ENCODE data around the gene HIC2.
A peak's percentile ranks its signal among the peaks of the same experiment; 100 is the strongest.
"Not testable (repeated sequence)": the region's sequence is repeated elsewhere in the genome, so short reads cannot be mapped to it uniquely, and the experiment has no call there.

HIC2 gene, protein sequence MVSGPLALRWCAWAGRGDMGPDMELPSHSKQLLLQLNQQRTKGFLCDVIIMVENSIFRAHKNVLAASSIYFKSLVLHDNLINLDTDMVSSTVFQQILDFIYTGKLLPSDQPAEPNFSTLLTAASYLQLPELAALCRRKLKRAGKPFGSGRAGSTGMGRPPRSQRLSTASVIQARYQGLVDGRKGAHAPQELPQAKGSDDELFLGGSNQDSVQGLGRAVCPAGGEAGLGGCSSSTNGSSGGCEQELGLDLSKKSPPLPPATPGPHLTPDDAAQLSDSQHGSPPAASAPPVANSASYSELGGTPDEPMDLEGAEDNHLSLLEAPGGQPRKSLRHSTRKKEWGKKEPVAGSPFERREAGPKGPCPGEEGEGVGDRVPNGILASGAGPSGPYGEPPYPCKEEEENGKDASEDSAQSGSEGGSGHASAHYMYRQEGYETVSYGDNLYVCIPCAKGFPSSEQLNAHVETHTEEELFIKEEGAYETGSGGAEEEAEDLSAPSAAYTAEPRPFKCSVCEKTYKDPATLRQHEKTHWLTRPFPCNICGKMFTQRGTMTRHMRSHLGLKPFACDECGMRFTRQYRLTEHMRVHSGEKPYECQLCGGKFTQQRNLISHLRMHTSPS

DNA sequence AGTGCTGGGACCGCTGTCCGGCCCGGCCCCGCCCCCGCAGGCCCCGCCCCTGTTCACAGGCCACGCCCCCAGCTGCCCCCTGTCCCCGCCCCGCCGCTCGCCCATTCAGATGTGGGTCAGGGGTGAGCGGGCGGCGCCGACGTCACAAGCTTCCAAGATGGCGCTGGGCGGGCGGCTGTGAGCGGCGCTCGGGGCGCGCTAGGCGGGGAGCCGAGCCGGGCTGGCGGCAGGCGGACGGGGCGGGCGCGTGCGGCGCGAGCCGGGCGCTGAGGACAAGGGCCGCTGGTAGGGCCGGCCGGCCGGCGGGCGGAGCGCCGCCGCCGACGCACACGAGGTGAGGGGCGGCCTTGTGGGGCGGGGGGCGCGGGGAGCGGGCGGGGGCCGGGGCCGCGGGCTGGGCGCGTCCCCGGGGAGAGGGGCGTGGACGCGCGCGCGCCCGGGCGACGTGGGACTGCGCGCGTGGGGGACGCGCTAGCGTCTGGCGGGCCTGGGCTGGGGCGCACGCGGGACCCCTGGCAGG is at the start of gene HIC2:
Gene HIC2 (plus strand): TSS at position 145 of the 520 bp plus-strand sequence. CDS start 25,461 bp downstream, outside the sequence.
- DNase-seq: not testable (repeated sequence)

DNA sequence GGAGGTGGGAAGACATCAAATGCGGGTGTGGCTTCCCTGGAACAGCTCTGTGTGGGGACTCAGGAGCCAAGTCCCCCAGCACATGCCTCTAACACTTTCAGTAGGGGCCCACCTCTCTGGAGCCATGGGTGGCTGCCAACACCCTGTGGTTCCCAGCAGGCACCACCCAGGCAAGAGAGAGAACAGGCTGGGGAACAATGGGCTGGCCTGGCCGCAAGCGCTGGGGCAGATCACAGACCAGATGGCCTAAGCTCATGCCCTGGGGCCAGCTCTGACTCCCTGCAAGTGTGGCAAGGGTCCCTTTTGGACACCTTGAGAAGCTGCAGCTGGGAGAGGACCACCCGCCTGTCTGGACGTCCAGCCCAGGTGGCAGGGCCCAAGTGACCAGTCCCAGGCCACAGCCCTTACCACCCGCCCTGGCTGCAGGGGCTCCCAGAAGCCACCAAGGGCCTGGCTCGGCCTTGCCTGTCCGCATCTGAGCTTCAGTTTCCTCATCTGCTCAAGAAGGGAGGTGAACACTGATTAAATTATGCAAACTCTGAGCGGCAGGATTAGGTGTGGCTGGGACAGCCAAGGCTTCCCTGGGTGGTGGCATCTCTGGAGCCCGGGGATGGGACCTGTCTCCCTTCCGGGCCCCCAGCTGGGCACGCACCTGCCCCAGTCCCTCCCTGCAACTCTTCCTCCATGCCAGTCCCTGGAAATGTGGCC is 48.4 kb upstream of the HIC2 start:
- DNase-seq: not testable (repeated sequence)

DNA sequence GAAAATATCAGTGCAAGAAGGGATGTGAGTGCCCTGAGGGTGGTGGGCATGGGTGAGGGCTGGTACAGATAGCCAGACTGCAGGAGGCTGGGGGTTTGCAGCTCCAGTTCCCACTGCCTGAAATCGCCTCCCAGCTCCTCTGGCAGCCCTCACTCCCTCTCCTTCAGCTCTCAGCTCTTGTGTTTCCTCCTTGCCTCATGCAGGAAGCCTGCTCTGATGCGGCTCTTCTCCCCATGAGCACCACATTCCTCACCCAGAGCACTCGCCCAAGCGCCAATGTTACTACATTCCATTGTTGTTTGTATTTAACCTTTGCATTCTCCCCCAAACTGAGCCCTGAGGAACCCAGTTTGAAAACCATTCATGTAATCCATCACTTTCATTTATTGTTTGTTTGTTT is 41.3 kb upstream of the HIC2 start:
- DNase-seq: not testable (repeated sequence)

DNA sequence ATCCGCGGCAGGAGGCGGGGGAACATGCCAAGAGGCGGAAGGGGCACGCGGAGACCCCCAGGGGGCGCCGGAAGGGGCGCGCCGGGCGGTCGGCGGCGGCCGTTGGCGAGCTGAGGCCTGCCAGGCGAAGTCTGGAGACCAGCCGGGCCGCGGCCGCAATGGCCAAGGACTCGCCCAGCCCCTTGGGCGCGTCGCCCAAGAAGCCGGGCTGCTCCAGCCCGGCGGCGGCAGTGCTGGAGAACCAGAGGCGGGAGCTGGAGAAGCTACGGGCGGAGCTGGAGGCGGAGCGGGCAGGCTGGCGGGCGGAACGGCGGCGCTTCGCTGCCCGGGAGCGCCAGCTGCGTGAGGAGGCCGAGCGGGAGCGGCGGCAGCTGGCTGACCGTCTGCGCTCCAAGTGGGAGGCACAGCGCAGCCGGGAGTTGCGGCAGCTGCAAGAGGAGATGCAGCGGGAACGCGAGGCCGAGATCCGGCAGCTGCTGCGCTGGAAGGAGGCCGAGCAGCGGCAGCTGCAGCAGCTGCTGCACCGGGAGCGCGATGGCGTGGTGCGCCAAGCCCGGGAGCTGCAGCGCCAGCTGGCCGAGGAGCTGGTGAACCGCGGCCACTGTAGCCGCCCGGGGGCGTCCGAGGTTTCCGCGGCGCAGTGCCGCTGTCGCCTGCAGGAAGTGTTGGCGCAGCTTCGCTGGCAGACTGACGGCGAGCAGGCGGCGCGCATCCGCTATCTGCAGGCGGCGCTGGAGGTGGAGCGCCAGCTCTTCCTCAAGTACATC is 33.3 kb upstream of the HIC2 start, which contains the start of gene RIMBP3B:
Gene RIMBP3B (plus strand): TSS at position 51 of the 767 bp plus-strand sequence. CDS start 108 bp downstream, at position 159.
- not testable (repeated sequence) for DNase-seq

DNA sequence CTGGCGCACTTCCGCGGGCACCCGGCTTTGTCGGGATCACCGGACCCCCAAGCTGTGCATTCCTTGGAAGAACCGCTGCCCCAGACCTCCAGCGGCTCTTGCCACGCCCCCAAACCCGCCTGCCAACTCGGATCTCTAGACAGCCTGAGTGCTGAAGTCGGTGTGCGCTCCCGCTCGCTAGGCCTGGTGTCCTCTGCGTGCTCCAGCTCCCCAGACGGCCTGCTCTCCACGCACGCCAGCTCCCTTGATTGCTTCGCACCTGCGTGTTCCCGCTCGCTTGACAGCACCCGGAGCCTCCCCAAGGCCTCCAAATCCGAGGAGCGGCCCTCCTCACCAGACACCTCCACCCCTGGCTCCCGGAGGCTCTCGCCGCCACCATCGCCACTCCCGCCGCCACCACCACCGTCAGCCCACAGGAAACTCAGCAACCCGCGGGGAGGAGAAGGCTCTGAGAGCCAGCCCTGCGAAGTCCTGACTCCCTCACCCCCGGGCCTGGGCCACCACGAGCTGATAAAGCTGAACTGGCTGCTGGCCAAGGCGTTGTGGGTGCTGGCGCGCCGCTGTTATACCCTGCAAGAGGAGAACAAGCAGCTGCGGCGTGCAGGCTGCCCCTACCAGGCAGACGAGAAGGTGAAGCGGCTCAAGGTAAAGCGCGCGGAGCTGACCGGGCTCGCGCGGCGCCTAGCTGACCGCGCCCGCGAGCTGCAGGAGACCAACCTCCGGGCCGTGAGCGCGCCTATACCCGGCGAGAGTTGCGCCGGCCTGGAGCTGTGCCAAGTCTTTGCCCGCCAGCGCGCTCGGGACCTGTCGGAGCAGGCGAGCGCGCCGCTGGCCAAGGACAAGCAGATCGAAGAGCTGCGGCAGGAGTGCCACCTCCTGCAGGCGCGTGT is 32.5 kb upstream of the HIC2 start:
- DNase-seq: not testable (repeated sequence)

DNA sequence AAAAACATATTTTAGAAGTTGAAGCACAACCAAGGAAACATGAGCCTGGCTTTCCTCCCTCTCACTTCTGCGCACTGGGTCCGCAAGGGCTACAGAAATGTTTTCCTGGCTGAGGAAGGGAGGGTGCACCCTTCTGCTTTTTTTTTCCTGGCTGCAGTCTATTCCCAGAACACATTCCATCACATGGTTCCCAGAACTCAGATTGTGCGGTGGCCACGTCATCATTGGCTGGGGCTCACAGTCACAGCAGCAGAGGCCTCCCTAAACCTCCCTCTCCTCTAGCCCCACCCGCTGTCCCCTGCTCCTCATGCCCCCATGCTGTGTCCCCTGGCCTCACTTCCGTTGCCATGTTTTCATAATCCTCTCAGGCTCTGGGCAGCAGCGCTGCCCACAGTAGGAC is 27.7 kb upstream of the HIC2 start:
- not testable (repeated sequence) for DNase-seq

DNA sequence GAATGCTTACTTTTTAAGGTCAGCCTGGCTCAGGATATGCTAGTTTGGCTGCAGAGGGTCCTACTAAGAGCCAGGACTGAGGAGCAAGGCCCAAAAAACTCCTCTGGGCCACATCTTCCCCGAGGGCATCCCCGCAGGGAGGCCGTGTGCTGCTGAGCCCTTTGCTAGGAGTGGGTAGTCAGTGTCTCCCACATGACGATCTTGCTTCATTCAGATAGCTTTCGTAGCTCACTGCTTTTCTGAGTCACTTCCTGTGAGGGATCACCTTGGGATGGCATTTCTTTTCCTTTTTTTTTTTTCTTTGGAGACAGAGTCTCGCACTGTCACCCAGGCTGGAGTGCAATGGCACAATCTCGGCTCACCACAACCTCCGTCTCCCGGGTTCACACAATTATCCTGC is 27.2 kb upstream of the HIC2 start:
- not testable (repeated sequence) for DNase-seq

DNA sequence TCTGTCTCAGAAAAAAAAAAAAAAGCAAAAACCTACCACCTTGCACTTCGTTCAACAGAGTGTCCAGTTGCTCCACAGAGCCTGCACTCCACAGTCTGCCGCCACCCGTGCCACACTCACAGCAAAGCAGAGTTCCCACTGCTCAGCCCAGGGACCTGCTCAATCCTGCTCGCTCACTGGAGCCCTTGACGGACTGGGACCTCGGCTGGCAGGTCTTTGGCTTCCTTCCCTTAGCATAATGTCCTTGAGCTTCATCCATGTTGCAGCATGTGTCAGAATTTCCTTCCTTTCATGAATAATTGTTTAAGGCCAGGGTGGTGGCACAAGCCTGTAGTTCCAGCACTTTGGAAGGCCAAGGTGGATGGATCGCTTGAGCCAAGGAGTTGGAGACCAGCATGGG is 22.6 kb upstream of the HIC2 start:
- DNase-seq: not testable (repeated sequence)

DNA sequence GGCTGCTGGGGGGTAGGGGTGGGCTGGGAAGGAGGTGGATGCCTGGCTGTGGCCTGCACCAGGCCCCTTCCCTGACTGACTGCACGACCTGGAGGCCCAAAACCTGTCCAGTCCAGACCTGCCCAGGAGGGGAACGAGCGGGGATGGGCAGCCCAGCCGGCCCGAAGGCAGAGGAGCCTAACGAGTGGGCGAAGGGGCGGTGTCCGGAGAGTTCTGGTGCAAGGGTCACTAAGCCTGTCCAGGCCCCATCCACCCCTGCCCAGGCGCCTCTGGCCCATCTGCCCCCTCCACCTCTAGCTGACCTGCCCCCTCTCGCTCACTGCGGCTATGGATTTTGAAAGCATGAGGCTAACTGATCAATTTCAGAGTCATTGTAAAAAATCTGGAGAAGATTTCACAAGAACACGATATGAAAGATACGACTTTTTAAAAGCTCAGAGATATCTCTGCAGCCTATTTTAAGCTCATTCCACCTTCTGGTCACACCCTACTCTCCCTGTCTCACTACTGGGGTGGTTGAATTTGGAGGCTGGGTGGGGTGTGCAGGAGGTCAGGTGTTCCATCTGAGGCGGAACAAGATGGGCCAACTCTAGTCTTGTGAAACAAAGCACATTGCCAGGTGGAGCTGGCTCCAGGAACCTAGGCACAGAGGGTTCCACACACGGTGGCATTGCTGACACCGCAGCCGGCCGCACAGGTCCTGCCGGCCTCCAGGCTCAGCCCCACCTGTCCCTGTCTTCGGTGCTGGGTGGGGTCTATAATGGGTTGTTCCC is 15.8 kb upstream of the HIC2 start:
- DNase-seq: not testable (repeated sequence)

DNA sequence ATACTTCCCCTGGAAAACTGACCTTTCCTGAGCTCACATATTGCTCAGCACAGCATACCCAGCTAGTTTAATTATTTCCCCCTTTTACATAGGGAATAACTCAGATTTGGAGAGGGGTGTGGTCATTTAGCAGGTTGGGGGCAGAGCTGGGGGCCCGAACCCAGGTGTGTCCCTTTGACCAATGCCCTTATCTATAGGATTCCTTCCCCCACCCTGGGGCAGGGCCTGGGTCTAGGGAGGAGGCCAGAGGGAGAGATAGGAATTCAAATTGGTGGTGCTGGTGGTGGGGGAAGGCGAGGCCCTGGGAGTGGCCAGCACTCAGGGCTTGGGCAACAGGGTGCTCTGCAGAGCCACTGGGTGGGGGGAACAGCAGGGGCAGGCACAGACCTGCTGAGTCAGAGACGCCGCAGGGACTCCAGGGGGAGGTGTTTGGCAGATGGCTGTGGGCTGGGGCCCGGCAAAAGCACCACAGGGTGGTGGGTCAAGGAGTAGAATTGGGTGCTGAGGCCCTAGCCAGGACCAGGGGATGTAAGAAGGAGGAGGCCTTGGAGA is 14.3 kb upstream of the HIC2 start:
- DNase-seq: not testable (repeated sequence)

DNA sequence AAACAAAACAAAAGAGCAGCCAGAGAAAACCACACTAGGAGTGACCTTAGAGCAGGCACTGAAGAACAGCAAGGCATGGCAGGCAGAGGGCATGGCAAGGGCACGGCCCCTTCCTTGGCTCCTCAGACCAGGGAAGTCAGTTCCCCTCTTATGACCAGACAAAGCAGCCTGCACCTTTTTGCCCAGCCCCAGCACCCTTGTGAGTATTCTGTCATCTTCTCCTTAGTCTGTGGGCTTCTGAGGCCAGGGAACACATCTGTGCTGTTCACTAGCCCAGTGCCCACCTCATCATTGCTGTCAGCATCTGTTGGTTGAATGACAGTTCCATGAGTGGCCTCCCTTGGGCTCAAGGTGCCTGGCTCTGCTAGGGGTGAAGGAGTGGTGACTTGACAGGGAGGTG is 10.0 kb upstream of the HIC2 start:
- DNase-seq: not testable (repeated sequence)

DNA sequence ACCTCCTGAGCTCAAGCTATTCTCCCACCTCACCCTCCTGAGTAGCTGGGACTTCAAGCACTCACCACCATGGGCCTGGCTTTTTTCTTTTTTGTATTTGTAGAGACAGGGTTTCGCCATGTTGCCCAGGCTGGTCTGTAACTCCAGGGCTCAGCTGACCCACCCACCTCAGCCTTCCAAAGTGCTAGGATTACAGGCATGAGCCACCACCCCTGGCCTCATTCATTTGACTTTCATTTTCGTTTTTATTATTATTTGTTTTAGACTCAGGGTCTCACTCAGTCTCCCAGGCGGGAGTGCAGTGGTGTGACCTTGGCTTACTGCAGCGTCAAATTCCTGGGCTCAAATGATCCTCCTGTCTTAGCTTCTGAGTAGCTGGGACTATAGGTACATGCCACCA is 9.4 kb upstream of the HIC2 start:
- DNase-seq: not testable (repeated sequence)

DNA sequence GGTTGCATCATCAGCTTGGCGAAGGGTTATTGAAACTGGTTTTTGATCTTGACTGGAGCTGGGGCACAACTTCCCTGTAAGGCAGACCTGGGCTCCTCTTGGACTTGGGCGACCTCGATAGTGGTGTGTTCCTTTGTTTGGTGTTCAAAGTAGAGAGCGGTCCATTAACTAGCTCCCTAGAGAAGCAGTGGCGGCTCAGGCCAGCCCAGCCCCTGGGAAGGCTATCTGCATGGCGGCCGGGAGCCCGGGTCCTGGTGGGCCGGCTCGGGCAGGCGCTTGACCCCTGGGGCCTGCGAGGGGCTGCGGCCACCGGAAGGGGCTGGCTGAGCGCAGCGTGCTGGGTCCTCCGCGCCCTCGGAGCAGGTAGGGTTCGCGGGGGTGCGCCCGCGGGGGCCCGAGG is 796 bp upstream of the HIC2 start:
- not testable (repeated sequence) for DNase-seq

DNA sequence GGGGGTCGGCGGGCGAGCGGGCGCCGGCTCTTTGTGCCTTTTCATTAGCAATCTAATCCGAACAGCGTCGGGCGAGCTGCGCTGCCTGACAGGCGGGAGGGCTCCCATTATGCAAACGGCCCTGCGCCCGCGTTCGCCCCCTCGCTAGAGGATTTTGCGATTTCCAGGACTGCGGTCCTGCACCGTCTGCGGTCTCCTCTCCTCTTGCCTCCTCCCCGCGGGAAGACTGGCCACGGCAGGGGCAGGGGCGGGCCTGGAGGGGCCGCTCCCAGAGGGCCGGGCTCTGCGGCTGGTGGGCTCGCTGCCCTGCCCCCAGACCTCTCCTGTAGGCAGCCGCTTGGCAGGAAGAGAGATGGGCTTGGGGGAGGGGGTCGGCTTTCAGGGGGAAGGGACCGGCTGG is 682 bp downstream of the HIC2 start:
- DNase-seq: peak; percentile 49

DNA sequence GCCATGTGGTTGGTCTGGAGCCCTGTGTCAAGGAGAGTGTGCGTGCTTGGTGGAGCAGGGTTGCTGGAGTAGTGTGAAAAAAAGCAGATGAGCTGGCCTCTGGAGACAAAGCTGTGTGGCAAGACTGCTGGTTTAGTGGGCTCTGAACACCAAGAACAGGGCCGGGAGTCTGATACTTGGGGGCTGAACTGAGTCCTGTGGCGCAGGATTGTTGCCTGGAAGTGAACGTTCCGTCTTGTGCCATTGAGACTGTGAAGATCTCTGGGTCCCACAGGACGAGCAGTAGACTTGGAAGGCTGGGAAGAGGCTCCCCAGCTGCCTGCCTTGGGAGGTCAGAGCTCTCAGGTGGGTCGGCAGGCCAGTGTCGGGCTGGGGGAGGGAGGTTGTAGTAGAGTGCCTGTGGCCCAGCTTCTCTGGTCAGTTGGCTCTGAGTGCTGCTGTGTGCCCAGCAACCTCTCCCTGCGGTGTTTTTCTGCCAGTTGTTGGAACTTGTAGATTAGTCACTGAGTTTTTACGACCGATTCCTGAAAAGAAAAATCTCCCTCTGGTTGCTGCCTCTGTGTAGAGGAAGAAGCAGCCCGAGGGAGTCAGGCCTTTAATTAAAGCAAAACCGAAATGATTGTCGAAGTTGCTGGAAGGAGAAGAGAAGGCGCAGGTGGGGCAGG is 1.9 kb downstream of the HIC2 start:
- not testable (repeated sequence) for DNase-seq

DNA sequence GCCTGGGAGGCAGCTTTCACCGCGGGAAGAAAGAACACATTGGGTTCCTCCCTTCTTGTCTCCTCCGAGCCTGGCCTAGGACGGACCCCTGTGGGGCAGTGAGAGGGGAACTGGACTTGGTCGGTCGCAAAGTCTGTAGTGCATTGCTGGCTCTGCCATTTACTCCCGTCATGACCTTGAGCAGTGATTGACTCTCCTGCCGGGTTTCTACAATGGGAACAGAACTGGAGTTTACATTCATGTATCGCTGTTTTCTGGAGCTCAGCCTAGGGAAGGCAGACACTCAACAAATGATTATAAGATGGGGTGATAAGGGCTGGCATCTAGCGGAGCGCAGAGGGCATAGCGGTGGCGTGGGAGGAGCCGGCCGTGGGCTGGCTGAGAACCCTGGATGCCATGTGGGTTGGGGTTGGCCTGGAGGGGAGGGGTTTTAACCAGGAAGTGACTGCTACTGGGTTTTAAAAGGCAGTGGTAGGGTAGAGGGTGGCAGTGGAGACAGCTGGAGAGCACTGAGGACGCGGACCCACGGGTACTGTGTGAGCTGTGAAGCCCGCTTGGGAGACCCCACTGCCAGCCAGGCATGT is 3.1 kb downstream of the HIC2 start:
- not testable (repeated sequence) for DNase-seq

DNA sequence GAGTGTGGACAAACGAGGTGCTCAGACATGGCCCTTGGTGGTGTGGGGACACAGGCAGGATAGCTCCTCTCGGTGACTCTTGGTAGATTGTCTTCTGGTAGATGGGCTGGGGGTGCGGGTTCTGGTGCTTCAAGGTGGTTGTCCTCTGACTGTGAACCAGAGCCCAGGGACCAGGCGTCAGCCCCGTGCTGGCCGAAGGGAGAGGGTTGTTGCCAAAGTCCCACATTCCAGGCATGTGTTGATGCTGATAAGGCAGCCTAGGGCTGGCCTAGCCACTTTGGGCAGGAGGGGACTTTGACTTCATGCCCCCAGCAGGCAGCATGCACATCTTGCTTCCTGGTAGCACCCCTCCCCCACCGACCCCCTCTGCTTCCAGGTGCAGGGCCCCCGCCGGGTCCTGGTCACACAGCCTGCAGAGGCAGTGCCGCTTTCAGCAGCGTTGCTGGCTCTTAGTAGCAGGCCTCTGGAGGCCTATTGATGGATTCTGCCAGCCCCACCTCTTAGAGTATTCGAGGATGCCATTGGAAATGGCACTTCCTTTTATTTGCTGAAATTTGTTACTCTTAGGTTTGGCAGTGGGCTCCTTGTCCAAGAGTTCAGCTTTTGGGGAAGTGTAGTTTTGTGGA is 7.0 kb downstream of the HIC2 start:
- not testable (repeated sequence) for DNase-seq

DNA sequence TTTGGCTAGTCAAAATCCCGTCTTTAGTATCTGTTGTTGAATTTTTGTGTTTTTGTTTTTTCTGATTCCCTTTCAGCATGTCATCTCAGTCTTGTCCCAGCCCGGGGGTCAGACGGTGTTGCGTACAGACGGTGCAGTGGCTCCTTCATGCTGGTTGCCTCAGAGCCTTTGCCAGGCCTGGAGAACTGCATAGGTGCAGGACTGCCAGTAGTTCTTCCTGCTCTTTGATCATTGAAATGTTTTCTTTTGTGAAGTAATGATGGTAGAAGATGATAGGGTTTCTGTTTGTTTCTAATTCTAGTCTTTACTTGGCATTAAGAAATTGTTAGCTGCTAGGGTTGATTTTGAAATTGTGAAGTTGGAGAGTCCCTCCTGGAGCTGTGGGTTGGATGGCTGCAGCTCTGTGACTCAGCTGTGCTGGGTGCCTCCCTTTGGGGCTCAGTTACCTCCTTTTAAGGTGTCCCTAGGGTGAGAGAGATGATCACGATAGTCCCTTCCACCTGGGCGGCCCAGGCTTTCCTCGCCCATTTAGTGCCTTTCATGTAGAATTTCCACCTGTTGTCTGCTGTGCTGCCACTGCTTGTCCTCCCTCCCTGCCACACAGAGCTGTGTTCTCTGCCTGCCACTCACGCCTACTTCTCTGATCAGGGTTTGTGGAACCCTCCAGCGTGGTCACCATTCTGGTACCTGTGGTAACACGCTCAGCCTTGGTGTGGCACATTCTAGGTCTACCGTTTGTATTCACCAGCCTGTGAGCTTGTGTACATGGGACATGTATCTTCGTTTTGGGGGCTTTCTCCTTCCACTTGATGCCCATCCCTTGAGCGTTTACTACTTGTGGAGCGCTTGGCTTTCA is 17.4 kb downstream of the HIC2 start:
- DNase-seq: not testable (repeated sequence)

Measured in stimulated activated CD4-positive, alpha-beta T cell treated with anti-CD3 and anti-CD28 coated beads, Interleukin-15, amount 100 ng/mL, for 24 hours (primary cell).